ENCODE results near the gene NKAIN2.
"Not testable (repeated sequence)": the region's sequence is repeated elsewhere in the genome, so short reads cannot be mapped to it uniquely, and the experiment has no call there.

The NKAIN2 gene

DNA sequence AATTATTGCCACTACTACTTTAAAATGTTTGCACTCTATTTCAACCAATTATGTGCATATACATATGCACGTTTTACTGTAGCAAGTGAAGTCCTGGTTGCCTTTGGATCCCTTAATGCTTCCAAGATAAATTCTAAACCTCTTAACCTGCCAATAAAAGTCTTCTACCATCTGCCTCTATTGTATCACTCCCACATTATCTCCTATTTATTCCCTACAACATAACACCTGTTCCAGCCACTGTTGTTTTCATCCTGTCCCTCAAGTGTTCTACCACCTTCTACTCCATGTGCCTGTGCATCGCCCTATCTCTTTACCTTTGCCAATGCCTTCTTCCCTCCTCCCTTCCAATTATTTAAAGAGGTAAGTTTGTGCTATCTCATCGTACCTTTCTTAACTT is 659.6 kb downstream of the NKAIN2 start:
- no peak for DNase-seq

- DNase-seq: not testable (repeated sequence)
Measured at GRCh38 chr6:124464600-124464999, 660.9 kb downstream of the NKAIN2 start.

GRCh38 chr6:124466949-124467348 is 663.3 kb downstream of the NKAIN2 start:
- DNase-seq: no peak

- no peak for DNase-seq
Measured at GRCh38 chr6:124467366-124467765, 663.7 kb downstream of the NKAIN2 start.

DNA sequence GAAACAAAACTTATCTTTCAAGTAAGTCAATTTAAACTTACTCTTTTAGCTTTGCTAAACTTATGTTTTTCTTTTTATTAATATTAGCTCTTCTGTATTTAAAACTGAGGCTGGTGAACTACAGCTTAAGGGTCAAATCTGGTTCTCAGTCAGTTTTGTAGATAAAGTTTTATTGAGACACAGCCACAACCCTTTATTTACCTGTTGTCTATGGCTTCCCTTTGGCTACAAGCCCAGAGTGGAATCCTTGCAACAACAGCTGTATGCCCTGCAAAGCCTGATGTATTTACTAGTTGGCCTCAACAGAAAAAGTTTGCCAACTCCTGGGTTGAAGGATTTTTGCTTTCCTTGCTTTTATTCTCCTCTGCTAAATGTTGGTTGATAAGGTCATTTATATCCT is 667.1 kb downstream of the NKAIN2 start:
- DNase-seq: no peak

DNA sequence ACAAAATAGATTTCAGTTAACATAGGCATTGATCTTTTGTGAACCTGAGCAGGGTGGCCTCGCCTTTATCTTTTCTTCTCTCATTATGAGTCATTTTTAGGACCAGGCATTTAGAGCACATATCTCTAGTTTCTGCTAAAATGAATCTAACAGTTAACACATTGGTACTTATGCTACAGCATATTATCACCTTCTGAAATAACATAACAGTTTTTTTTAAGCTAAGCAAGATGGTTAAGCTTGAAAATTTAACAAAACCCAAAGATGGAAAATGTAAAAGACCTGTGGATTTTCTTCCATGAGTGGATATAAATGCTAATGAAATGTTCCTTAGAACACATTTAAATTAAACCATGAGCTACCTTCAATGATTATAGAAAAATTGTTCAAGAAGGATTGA is 671.5 kb downstream of the NKAIN2 start:
- no peak for DNase-seq

GRCh38 chr6:124478906-124479305 is 675.2 kb downstream of the NKAIN2 start:
- DNase-seq: no peak

GRCh38 chr6:124479991-124480430 is 676.3 kb downstream of the NKAIN2 start:
- no peak for DNase-seq

DNA sequence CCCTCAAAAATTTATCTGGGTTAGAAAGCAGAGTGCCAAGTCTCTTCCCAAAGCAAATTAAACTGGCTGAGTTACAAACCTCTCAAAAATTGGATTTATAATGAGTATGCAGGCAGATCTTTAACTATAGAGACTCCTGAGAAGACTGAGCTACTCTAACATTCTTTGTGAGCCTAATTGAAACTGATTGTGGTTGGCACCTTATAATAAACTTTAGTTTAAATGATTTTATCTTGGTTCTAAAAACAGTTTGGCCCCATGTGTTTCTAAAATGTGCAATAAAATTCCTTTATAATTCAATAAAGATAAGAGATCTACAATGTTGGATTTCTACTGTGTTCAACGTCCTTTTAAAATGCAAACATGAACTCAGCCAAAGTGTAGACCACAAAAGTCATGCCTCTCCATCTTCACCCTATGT is 678.4 kb downstream of the NKAIN2 start:
- no peak for DNase-seq

DNA sequence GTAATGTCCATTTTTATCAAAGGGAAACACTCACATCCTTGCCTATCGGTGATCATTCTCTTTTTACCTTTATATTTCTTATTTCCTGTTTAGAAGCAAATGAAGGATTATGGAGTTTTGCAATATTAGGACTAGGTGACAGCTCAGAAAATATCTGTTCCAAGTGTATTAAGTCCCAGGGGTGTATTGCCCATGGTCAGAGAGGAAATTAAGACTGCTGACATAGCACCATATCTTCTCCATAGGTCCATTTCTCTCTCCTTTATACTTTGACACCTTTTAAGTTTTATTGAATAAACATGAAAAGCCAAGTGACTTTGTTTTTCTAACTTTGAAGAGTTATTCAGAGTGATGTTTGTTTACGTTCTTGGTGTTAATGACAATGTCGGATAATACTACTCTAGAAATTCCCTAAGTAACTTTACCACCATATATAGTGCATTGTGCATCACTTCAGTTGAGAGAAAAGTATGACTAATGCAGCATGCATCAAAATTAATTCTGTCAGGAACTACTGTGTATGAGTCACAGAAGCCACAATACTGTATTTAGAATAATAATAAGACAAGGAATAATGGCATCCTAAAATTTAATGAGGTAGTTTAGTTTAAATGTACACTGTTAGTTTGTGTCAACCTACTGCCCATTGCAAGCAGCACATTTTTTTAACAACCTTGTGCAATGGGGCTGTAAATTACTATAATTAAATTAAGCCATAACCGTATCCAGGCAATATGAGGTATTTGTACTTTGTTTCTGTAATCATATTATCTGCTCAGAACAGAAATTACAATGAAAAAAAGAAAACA is 684.2 kb downstream of the NKAIN2 start:
- DNase-seq: no peak

GRCh38 chr6:124490122-124490521 is 686.5 kb downstream of the NKAIN2 start:
- no peak for DNase-seq

DNA sequence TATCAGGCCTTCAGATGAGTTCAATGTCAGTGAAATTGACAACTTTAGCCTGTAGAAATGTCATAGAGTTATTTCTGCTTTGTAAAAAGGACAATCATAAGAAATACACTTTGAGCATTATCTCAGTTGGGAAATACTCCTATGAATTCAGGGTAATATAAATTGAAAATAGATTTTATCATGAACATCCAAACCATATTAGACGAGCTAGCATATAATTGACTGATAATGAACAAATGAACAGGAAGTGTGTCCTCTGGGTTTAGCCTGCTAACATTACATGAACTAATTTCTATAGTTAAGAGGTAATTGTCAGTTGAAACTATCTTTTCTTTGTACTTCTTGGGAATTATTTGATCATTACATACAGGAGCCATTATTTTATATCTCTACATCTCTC is 689.6 kb downstream of the NKAIN2 start:
- no peak for DNase-seq

DNA sequence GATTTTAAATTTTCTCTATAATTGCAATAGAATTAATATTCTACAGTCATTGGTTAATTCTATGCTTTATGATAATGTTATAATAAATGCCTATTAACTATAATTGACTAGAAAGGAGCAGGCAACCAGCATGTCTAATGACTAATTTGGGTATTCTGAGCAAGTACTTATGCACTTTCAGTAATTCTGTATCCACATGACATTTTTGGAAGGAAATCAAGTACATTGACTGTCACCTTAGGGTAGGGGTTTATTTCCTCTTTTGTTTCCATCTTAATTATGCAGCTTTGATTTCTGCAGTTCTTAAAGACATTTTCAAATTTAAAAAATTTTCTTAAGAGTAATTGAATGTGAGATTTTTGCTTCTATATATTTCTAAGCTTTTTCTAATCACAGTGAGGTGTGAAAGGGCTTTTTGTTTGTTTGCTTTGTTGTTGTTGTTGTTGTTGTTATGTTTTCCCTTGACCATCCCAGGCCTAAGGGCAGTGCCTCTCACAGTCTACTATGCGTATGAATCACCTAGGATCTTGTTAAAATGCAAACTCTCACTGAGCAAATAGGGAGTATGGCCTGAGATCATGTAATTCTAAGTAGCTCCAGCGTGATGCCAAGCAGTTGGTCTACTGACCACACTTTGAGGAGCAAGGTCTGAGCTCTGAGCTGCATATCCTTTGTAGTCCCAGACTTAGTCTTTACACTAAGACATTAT is 691.4 kb downstream of the NKAIN2 start:
- no peak for DNase-seq

- DNase-seq: no peak
Measured at GRCh38 chr6:124495665-124496190, 692.1 kb downstream of the NKAIN2 start.

DNA sequence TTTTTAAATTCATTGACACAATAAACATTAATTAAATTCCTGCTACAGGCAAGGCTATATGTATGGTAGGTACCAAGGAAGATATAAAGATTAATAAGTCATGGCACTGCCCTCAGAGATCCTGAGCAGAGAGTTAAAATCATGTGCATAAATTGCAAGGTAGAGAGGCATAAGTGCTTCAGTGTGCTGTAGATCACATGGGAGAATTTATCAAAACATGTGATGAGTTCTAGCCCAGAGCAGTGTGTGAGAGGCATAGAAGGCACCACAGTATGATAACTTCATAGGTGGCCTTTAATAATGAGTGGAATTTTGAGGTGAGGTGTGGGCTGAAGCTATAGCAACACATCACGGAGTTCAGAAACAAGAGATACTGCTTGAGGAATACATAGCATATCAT is 692.7 kb downstream of the NKAIN2 start:
- no peak for DNase-seq

DNA sequence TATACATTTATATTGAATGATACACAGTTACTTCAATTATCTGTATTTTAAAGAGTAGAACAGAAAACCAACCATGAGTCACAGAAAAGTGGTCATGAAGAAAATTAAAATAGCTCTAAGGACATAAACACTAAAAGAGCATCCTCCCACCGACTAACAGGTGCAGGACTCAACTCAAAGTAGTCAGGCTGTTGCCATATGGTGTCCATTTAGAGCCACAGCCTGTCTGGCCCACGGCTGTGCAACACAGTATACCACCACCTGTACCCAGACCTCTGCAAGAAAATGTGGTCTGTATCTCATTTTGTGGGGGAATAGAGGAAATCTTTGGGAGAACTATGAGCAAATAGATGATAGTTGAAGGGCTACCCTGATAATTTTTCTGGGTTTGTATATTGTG is 708.8 kb downstream of the NKAIN2 start:
- DNase-seq: no peak

- no peak for DNase-seq
Measured at GRCh38 chr6:124517339-124517738, 713.7 kb downstream of the NKAIN2 start.

GRCh38 chr6:124520514-124520913 is 716.8 kb downstream of the NKAIN2 start:
- DNase-seq: no peak

- DNase-seq: no peak
Measured at GRCh38 chr6:124522335-124522734, 718.7 kb downstream of the NKAIN2 start.

- no peak for DNase-seq
Measured at GRCh38 chr6:124524491-124525200, 721.0 kb downstream of the NKAIN2 start.

- DNase-seq: no peak
Measured at GRCh38 chr6:124530926-124531325, 727.3 kb downstream of the NKAIN2 start.

DNA sequence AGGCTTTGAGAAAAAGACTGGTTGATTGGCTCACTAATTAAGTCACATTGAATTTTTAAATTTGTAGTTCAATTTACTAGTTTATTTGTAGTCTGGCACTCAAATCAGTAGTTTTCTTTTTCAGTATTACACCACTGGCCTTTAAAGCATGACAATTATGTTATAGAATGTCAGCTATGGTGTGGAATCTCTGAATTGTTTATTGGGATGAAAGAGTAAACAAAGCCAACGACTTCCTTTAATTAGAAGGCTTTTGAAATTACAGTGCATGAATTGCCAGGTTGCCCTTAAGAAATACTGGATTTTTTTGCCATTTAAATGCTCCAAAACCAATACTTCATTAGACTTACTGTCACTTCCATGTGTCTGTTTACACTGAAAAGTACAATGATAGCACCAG is 731.6 kb downstream of the NKAIN2 start:
- no peak for DNase-seq

DNA sequence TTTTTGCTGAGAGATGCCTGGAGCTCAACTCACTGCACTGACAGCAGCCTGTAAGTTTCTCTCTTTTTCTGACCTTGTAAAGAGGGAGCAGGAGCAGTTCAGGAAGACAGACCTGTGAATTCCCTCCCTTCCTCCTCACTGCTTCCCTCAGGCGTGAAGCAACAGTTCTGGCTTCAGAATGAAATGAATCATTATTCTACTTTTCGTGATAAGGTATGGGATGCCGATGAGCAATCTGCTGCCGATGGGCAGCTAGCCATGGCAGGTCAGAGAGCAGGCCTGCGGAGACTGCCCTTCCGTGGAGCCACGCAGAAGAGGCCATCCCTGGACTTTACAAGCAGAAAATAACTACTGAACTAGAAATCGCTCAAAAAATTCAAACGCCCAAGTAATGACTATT is 732.1 kb downstream of the NKAIN2 start:
- DNase-seq: no peak

Data from GDM1 (cell line).